Suppressor macrophage treated with lipopolysaccharide for 1 hour (primary cell): ENCODE measurements around the gene DGKE.

ENCODE experiments used
- DNase-seq, 3 donors: peaks; one replicate each; pipeline ENCODE4 v3.0.0-alpha.2; 2020 to 2022

Gene DGKE

GRCh38 chr17:56918916-56919315 lies 85.0 kb downstream of the DGKE start:
- peak; percentile 79 to 98 (median 97) for DNase-seq
